T-helper 1 cell (primary cell): ENCODE measurements around the gene NCOA3.
A peak's percentile ranks its signal among the peaks of the same experiment; 100 is the strongest.
"Not testable (repeated sequence)": the region's sequence is repeated elsewhere in the genome, so short reads cannot be mapped to it uniquely, and the experiment has no call there.

ENCODE experiments used
- DNase-seq, 5 donors: peaks; one replicate each; pipeline ENCODE4 v3.0.0-alpha.2; 2012 to 2020

Gene NCOA3

DNA sequence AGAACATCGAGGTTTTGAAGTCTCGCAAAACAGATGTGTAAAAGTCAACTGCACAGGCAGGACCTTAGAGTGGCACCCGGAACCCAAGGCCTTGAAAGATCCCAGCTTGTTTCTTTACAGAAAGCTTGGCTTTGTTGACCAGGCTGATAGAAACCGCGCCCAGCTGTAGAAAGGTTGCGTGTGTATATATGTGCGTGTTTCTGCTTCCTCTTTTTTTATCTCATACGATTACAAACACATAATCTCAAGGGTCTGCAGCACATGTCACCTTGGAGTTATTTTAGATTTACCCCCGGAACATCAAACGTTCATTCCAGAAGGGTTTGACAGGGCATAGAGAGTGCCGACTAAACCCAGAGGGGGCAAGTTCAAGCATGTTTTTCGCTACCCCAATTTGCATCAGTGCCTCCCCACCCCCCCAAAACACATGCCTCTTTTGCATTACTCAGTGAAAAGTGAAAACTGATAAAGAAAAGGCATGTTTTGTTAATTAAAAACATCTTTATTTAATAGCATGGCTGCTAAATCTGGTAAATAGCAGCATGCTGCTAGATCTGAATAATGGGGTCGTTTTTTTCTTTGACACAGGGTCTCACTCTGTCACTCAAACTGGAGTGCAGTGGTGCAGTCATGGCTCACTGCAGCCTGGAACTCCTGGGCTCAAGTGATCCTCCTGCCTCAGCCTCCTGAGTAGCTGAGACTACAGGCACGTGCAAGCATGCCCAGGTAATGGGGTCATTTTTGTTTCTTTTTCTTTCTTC lies 33.2 kb upstream of the NCOA3 start:
- no peak for DNase-seq

DNA sequence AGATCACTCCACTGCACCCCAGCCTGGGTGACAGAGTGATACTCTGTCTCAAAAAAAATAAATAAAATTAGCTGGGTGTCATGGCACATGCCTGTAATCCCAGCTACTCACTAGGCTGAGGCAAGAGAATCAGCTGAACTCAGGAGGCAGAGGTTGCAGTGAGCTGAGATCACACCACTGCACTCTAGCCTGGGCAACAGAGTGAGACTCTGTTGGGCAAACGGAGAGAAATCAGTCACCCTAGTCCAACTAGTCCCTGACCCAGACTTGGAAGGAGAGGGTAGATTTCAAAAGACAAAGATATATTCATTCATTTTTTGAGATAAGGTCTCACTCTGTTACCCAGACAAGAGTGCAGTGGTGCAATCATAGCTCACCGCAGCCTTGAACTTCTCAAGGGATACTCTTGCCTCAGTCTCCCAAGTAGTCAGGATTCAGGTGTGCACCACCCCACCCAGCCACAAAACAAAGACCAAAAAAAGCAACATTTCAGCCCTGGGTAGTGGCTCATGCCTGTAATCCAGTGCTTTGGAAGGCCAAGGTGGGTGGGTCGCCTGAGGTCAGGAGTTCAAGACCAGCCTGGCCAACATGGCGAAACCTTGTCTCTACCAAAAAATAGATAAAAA lies 26.2 kb upstream of the NCOA3 start:
- DNase-seq, result no peak

DNA sequence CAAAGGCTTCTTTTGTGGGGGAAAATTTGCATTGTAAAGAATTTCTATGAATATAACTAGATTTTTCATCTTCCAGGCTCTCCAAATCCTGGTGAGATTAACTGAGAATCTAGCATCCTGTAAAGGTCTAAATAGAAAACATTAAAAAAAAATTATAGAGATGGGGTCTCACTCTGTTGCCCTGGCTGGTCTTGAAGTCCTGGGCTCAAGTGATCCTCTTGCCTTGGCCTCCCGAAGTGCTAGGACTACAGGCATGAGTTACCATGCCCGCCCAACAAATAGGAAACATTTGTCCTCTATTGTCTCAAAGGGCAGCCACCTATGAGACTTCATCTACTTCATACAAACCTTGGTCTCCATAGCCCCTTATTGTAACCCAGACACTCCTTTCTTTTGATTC lies 25.2 kb upstream of the NCOA3 start:
- no peak for DNase-seq

DNA sequence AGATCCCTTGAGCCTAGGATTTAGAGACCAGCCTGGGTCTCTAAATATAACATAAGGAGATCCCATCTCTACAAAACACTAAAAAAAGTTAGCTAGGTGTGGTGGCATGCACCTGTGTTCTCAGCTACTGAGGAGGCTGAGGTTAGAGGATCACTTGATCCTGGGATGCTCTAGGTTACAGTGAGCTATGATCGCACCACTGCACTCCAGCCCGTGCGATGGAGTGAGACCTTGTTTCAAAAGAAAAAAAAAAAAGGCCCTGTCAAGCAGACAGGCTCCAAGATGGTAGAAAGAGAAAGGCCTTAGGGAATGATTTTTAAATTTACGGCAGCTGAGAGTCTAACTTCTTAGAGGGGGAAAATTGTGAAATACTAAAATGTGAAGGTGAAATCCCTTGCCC lies 22.6 kb upstream of the NCOA3 start:
- no peak for DNase-seq

DNA sequence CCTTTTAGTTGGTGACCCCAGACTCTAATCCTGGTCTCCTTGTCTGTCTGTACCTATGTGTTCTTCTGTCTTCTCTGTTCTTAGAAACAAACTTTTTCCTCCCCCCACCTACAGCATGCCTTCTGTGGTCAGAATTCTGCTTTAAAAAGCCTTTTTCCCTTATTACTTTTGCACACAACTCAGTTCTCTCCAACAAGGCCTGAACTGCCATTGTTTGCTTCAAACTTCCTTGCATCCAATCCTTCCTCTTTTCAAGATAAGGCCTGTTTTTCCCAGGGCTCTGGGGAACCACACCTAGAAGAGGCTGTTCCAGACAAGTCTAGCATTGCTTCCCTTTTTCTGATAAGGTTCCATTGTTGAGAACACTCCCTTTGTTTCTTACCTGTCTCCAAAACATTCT lies 22.2 kb upstream of the NCOA3 start:
- DNase-seq, result no peak

DNA sequence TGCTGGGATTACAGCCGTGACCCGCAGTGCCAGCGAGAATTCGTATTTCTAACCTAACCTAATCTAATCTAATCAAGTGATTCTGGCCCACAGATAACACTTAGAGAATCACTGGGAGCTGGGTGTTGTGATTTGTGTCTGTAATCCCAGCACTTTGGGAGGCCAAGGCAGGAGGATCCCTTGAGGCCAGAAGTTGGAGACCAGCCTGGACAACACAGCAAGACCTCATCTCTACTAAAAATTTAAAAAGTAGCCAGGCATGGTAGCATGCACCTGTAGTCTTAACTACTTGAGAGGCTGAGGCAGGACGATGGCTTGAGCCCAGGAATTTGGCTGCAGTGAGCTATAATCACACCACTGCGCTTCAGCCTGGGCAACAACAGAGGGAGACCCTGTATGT lies 21.4 kb upstream of the NCOA3 start:
- DNase-seq, result no peak

DNA sequence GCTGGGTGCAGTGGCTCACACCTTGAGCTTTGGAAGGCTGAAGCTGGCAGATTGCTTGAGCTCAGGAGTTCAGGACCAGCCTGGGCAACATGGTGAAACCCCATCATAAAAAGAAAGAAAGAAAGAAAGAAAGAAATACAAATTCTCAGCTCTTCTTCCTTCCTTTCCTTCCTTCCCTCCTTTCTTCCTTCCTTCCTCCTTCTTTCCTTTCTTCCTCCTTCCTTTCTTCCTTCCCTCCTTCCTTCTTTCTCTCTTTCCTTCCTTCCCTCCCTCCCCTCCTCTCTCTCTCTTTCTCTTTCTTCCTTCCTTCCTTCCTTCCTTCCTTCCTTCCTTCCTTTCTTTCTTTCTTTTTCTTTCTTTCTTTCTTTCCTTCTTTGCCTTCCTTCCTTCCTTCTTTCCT lies 21.0 kb upstream of the NCOA3 start:
- DNase-seq, result no peak

DNA sequence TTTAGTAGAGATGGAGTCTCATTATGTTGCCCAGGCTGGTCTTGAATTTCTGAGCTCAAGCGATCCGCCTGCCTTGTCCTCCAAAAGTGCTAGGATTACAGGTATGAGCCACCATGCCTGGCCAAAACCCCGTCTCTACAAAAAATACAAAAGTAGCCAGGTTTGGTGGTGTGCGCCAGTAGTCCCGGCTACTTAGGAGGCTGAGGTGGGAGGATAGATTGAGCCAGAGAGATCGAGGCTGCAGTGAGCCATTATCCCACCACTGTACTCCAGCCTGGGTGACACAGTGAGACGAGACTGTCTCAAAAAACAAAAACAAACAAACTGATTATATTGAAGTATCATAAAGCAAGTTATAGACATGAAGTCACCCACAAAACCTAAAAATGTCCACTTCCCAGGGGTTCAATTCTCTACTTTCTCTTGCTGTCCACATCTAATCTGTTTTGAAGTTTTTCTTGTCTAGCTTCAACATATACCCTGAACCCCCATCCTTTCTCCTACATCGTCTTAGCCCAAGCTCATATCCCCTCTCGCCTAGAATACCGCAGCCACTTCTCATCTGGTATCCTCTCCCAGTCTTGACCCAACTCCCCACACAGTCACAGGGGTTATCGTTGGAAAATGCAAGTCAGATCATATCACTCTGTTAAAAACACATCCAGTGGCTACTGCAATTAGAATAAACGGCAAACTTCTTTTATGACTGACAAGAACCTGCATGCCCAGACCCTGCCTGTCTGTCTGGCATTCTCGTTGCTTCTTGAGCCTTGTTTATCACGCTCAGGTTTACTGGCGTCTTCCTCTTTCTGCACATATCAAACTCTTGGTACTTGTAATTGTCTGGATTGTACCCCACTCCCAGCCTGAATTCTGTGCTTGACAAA lies 20.1 kb upstream of the NCOA3 start:
- DNase-seq, result no peak

DNA sequence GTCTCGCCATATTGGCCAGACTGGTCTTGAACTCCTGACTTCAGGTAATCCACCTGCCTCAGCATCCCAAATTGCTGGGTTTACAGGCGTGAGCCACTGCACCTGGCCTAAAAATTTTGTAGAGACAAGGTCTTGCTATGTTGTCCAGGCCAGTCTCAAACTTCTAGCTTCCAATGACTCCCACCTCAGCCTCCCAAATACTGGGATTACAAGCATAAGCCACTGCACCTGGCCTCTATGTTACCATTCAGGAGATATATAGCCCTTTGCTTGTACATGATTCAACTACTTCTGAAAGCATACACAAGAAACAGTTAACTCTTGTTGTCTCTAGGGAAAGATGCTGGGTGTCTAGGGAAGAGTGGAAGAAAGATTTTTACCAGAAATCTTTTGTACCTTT lies 19.0 kb upstream of the NCOA3 start:
- DNase-seq, result no peak

DNA sequence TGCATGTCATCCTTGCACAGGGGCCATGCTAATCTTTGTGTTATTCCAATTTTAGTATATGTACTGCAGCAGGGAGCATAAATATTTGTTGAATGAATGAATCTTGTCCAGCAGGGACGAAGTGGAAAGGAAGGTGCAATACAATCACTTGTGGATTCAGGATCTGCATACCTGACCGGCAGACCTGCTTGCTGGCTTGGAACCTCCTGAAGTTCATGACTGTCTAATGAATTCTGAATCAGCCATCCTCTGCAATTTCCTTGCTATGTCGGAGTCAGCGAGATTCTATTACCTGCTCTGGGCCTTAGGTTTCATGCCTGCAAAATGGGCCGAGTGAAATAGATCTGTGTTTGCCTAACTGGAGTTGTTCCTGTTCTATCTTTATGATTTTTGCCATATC lies 17.4 kb upstream of the NCOA3 start:
- DNase-seq, result no peak

DNA sequence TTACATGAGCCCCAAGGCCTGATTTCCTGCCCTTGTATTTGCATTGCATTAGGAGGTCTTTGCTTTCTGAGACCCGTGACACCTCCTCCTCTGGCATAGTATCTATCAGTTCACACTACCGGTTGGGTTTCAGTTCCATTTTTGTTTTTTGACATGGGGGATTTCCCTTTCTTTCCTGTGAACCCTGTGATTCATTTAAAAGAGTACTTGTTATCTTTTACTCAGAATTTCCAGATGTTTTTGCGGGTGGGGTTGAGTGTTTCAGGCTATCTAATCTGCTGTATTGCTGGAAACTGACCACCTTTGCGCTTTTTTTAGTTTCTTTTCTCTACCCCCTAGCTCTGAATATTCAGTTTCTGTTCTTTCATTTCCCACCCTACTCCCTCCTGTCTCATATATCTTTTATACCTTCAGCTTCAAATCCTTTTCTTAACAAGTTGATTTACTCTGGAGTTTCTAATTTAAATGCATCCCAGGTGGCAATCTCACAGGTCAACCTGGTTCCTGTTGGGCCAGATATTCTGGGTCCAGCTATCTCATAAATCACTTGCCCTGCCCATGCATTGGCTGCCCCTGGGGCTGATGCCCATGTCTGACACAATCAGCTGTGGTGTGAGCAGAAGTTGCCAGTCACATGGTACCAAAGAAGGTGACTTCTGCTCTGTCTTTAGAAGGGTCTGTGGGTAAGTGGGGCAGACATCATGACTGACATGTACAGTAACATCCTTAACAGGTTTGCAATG lies 14.3 kb upstream of the NCOA3 start:
- DNase-seq, result peak in 4 of 5 donors; percentile 21 to 92 (median 26)

DNA sequence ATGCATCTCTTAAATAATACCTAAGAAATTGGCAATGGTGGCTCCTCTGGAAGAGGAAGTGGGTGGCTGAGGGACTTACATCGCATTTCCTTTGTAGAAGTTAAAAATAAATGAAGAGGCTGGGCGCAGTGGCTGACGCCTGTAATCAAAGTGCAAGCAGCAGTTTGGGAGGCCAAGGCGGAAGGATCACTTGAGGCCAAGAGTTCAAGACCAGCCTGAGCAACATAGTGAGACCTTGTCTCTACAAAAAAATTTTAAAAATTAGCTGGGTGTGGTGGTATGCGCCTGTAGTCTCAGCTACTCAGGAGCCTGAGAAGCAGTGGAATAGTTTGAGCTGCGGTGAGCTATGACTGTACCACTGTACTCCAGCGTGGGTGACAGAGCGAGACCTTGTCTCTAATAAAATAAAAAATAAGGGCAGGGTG lies 12.2 kb upstream of the NCOA3 start:
- DNase-seq, result peak; percentile 11 to 83 (median 27)

DNA sequence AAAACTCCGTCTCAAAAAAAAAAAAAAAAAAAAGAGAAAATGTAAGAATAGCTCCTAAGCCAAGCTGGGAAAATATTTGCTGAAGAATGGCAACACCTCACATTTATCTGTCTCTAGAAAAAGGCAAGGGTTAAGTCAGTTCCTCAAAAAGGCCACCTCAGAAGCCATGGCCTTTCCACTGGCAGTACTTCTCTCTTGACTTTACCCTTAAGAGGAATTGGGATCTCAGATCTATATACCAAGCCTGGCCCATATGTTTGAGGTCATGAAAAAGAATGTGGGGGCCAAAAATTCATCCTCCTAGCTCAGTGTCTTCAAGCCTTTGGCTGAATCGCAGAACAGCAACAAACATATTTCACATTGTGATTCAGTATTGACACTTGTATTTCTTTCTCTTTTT lies 10.9 kb upstream of the NCOA3 start:
- DNase-seq, result no peak

DNA sequence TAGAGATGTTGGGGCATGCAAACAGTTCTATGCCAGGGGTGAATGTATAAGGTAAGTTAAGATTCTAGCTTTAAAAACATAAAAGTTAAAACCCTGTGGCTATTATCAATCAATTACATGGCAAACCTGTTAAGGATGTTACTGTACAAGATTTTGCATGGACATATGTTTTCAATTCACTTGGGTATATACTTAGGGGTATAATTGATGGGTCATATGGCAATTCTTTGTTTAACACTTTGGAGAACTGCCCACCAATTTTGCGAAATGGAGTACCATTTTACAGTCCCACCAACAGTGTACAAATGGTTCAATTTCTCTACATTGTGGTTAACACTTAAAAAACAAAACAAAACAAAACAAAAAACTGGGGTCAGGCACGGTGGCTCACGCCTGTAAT lies 9.4 kb upstream of the NCOA3 start:
- DNase-seq, result no peak

DNA sequence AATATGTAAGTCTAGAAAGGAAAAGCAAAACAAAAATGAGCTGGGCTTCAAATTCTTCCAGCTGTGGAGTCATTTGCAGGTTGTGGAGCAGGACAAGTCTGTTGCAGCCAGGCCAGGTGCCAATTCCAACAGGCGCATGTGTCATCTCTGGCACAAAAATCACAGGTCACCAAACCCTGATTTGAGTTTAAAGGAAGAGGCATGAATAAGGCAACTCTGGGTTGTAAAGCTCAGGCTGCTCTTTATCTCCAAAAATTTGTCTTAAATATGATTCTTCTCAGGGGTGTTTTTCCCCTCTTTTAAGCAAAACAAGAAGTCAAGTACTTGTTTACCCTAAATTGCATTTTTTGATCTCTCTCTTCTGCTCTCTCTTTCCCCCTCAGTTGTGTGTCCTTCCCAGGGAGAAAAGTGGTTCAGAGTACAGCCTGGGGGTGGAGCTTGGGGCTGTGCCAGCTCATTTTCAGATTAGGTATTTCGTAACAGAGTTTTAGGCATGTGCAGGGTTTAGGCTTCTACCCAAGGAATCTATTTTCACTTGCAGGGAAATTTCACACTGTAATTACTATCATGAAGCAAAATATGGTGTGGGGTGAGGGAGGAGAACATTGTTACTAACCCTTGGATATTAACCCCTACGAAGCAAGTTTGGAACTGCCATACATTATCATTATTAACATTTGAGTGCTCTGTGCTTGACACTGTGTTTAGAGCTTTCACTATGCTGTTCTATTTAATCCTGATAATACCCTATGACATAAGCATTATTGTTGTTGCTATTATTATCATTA lies 8.3 kb upstream of the NCOA3 start:
- peak in 2 of 5 donors; percentile 23 to 67 for DNase-seq

DNA sequence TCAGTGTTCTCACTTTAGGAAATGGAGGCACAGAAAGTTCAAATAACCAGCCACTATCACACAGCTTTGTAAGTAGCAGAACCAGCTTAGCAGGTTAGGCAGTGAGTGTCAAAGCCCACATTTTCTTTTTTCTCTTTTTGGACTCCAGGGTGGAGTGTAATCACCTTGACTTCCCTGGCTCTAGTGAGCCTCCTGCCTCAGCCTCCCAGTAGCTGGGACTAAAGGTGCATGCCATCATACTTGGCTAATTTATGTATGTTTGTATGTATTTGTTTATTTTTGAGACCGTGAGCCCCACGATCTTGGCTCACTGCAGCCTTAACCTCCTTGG lies 7.8 kb upstream of the NCOA3 start:
- no peak for DNase-seq

DNA sequence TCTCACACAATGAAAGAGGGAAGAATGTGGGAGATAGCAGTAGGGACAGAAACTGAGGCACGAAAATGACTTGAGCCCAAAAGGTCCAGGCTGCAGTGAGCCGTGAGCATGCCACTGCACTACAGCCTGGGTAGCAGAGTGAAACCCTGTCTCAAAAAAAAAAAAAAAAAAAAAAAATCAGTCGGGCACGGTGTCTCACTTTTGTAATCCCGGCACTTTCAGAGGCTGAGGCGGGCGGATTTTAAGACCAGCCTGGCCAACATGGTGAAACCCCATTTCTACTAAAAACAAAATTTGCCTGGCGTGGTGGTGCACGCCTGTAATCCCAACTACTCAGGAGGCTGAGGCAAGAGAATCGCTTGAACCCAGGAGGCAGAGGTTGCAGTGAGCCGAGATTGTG lies 7.1 kb upstream of the NCOA3 start:
- not testable (repeated sequence) for DNase-seq

DNA sequence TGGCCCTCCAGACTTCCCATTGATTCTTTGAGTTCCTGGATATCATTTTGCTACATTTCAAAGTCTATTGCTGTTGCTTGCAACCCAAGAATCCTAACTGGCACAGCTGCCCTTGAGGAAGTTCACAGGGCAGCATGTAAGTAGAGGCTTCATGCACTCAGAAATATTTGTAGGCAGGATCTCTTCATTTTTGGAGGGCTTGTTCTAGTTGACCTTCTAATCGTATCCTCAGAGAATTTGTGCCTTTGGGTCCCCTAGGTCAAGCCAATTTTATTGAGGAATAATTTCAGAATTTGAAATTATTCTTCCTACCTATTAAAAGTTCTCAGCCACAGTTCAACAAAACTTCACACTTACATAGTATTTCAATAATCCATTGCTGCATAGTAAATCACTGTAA lies 5.6 kb upstream of the NCOA3 start:
- DNase-seq, result no peak

DNA sequence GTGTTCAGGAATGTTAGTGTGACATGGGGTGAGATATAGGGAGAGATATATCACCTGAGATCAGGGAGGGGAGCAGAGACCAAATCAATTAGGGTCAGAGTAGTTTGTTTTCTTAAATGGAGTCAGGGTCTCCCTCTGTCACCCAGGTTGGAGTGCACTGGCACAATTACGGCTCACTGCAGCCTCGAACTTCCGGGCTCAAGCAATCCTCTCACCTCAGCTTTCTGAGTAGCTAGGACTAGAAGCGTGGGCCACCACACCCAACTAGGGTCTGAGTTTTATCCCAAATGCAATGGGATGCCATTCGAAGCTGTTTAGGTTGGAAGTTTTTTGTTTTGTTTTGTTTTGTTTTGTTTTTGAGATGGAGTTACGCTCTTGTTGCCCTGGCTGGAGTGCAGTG lies 3.1 kb upstream of the NCOA3 start:
- DNase-seq, result no peak

DNA sequence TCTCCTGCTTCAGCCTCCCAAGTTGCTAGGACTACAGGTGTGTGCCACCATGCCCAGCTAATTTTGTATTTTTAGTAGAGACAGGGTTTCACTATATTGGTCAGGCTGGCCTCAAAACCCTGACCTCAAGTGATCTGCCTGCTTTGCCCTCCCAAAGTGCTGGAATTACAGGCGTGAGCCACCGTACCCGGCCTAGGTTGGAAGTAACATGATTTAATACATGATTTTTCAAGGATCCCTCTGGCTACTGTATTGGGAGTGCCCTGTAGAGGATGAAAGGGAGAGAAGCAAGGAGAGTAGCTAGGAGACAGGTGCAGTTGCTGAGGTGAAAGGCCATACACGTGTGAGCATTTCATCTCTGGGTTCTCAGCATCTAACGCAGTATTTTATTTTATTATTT lies 2.6 kb upstream of the NCOA3 start:
- no peak for DNase-seq

DNA sequence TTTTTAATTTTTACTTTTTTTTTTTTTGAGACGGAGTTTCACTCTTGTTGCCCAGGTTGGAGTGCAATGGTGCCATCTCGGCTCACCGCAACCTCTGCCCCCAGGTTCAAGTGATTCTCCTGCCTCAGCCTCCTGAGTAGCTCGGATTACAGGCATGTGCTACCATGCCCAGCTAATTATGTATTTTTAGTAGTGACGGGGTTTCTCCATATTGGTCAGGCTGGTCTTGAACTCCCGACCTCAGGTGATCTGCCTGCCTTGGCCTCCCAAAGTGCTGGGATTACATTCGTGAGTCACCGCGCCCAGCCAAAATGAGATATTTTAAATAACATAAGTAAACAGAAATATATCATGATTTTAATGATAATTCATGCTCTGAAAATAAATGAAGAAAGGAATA lies 1.6 kb upstream of the NCOA3 start:
- DNase-seq, result not testable (repeated sequence)

DNA sequence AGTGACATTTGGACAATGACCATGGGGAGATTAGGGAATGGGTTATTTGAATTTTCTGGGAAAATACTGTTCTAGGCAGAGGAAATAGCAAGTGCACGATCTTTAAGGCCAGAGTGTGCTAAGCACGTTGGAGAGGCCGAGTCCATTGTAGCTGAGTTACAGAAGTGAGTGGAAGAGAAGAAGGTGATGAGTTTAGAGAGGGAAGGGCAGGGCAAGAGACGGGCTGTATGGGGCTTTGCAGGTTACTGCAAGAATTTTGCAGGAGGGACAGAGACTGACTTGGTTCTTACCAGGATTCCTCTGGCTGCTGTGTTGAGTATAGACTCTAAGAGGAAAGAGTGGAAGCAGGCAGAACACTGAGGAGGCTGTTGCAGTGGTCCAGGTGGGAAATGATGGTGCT lies 1.1 kb upstream of the NCOA3 start:
- no peak for DNase-seq
